ENCODE data around the gene PAX7. TPM values are rescaled to one million over a fixed set of nuclear protein-coding genes. Genes with fewer than 3 reads are reported as not detected.

PAX7 gene
- polyA plus RNA-seq, 2 of the 4 experiments (the other 2 are of a cell fraction) = 0.23 to 0.48 TPM

- Histone ChIP-seq H3K4me2 (no peak overlapping the region), H3K4me3 (no peak overlapping the region), H3K27ac (no peak overlapping the region), H3K4me1 (peaks cover 9% of the 10 kb centered on the region; the same call in 2 of the 3 replicates), H3K9me3 (no peaks in the 10 kb centered on the region)
- ChIA-PET CTCF (interaction anchor here (0.6 to 1.2 kb wide), 3 partner anchors 9 to 36 kb away, joined by 3 to 4 read pairs (median 3); no protein-coding TSS in a partner anchor), POLR2A (no interaction called here)
- DNase-seq (ENCODE audit: low read depth in 1 of 2, low spot score in 1 of 2) = no peak
- TF ChIP-seq KDM1A (IDR thresholded peaks at IDR 0.05; ENCODE audit: low read depth) (no peak), SMC3 (IDR thresholded peaks at IDR 0.05) (no peak)
- no peak for ATAC-seq
- FAIRE-seq = no peak
- 87% methylated on average over 10 of the region's 10 CpGs for WGBS (ENCODE audit: missing lambda C conversion rate)
Measured at GRCh38 chr1:18645747-18646090, 15.1 kb downstream of the PAX7 start.

- ChIA-PET POLR2A (no interaction called here), CTCF (interaction anchor here (0.6 to 1.0 kb wide), 2 partner anchors 9 to 28 kb away, joined by 3 read pairs; no protein-coding TSS in a partner anchor)
Measured at GRCh38 chr1:18646091-18646785, 15.6 kb downstream of the PAX7 start.

GRCh38 chr1:18646786-18647410 lies 16.3 kb downstream of the PAX7 start:
- Histone ChIP-seq H3K9me3 (no peaks in the 10 kb centered on the region), H3K4me2 (no peak overlapping the region), H3K4me1 (peaks cover 9% of the 10 kb centered on the region; the same call in 2 of the 3 replicates), H3K4me3 (no peak overlapping the region), H3K27ac (no peak overlapping the region)
- POLR2A ChIA-PET = no interaction called here
- WGBS (ENCODE audit: missing lambda C conversion rate) = 64% methylated on average over 10 of the region's 48 CpGs
- TF ChIP-seq NPAS2 (CRISPR knock-in tag; IDR thresholded peaks at IDR 0.05; ENCODE audit: borderline replicate concordance) = no peak
- no peak for TF ChIP-seq FOXS1 (CRISPR knock-in tag; IDR thresholded peaks at IDR 0.05)
- no peak for TF ChIP-seq EP300 (IDR thresholded peaks at IDR 0.05)
- no peak for DNase-seq (ENCODE audit: low read depth in 1 of 2, low spot score in 1 of 2)
- FAIRE-seq = no peak
- CTCF ChIA-PET = no interaction called here
- no peak for ATAC-seq

More at GRCh38 chr1:18646091-18646785, 15.6 kb downstream of the PAX7 start:
- no peaks in the 10 kb centered on the region for H3K9me3 ChIP-seq
- no peak overlapping the region for H3K4me3 ChIP-seq
- FAIRE-seq = no peak
- 83% methylated on average over 31 of the region's 35 CpGs for WGBS (ENCODE audit: missing lambda C conversion rate)
- H3K4me1 ChIP-seq = peaks cover 9% of the 10 kb centered on the region; the same call in 2 of the 3 replicates
- H3K27ac ChIP-seq = no peak overlapping the region
- no peak for ATAC-seq
- no peak overlapping the region for H3K4me2 ChIP-seq
- TF ChIP-seq PBX3 (IDR thresholded peaks at IDR 0.05) = no peak
- TF ChIP-seq NFE2L2 (conservative IDR thresholded peaks at IDR 0.05; ENCODE audit: low read length) = no peak
- no peak for TF ChIP-seq NPAS2 (CRISPR knock-in tag; IDR thresholded peaks at IDR 0.05; ENCODE audit: borderline replicate concordance)
- TF ChIP-seq HOXB5 (CRISPR knock-in tag; IDR thresholded peaks at IDR 0.05) = no peak
- no peak for TF ChIP-seq ATOH8 (CRISPR knock-in tag; IDR thresholded peaks at IDR 0.05; ENCODE audit: low read depth)
- TF ChIP-seq EHF (CRISPR knock-in tag; IDR thresholded peaks at IDR 0.05) = no peak
- no peak for TF ChIP-seq CBX8 (IDR thresholded peaks at IDR 0.05)
- no peak for TF ChIP-seq CEBPB (IDR thresholded peaks at IDR 0.05)
- no peak for TF ChIP-seq SREBF2 (IDR thresholded peaks at IDR 0.05)
- DNase-seq (ENCODE audit: low read depth in 1 of 2, low spot score in 1 of 2) = no peak

- H3K9me3 ChIP-seq = no peaks in the 10 kb centered on the region
- no peak for ATAC-seq
- peaks cover 9% of the 10 kb centered on the region; the same call in 2 of the 3 replicates for H3K4me1 ChIP-seq
- WGBS (ENCODE audit: missing lambda C conversion rate) = 40% methylated on average over 3 of the region's 3 CpGs
- H3K27ac ChIP-seq = no peak overlapping the region
- no peak for FAIRE-seq
- ChIA-PET CTCF (interaction anchor here (1.0 kb wide), 1 partner anchor 170 kb away, joined by 3 read pairs; no protein-coding TSS in a partner anchor), POLR2A (no interaction called here)
- no peak overlapping the region for H3K4me3 ChIP-seq
- no peak for DNase-seq (ENCODE audit: low read depth in 1 of 2, low spot score in 1 of 2)
- H3K4me2 ChIP-seq = no peak overlapping the region
- TF ChIP-seq ELK1 (IDR thresholded peaks at IDR 0.05; ENCODE audit: low read depth, low read length) (no peak), ESRRA (IDR thresholded peaks at IDR 0.05; ENCODE audit: borderline replicate concordance, low read length) (no peak), MAX (IDR thresholded peaks at IDR 0.05) (no peak), HOXB13 (CRISPR knock-in tag; IDR thresholded peaks at IDR 0.05; ENCODE audit: low read depth) (no peak), TP53 (CRISPR knock-in tag; IDR thresholded peaks at IDR 0.05) (no peak), NR3C1 (IDR thresholded peaks at IDR 0.05) (no peak), JUNB (IDR thresholded peaks at IDR 0.05) (no peak), SMC3 (IDR thresholded peaks at IDR 0.05) (no peak), RFX5 (IDR thresholded peaks at IDR 0.05) (no peak), USF2 (IDR thresholded peaks at IDR 0.05) (no peak), PBX3 (IDR thresholded peaks at IDR 0.05) (no peak), HES2 (IDR thresholded peaks at IDR 0.05) (no peak), FOSL2 (IDR thresholded peaks at IDR 0.05) (no peak), FOSL2 (CRISPR knock-in tag; IDR thresholded peaks at IDR 0.05) (no peak)
Measured at GRCh38 chr1:18647681-18648214, 17.1 kb downstream of the PAX7 start.
